ENCODE data around the gene PHF14. TPM values are rescaled to one million over a fixed set of nuclear protein-coding genes. Genes with fewer than 3 reads are reported as not detected.

PHF14 gene
- total and polyA plus RNA-seq, 4 experiments from 2014 or later = 6.7 to 34.0 (median 22.6) TPM

GRCh38 chr7:11021468-11021867 lies 47.8 kb downstream of the PHF14 start:
- H3K4me1 ChIP-seq (ENCODE audit: insufficient read depth, low read length) = no peaks in the 10 kb centered on the region
- POLR2A ChIA-PET (ENCODE audit: partially characterized antibody) = no interaction called here
- intact Hi-C loops (cut with micrococcal nuclease) = no loop called here
- Mint-ChIP-seq H3K36me3 (peaks cover 46 to 58% of the 10 kb centered on the region in 2 donors), H3K9me3 (no peaks in the 10 kb centered on the region), H3K4me1 (peaks cover 6 to 19% (median 12%) of the 10 kb centered on the region in 4 donors), H3K27ac (no peak overlapping the region), H3K4me3 (no peak overlapping the region), H3K27me3 (no peaks in the 10 kb centered on the region)
- no peaks in the 10 kb centered on the region for H3K27me3 ChIP-seq (ENCODE audit: insufficient read depth, low read length)
- DNase-seq = no peak
- no peak overlapping the region for H3K4me3 ChIP-seq (ENCODE audit: low read length in 2 of 2)
- H3K36me3 ChIP-seq (ENCODE audit: insufficient read depth, low read length) = no peaks in the 10 kb centered on the region
- no peaks in the 10 kb centered on the region for H3K9me3 ChIP-seq (ENCODE audit: control insufficient read depth in 1 of 2, low read length in 2 of 2)
- H3K27ac ChIP-seq (ENCODE audit: low read depth, low read length) = no peak overlapping the region
- CTCF ChIA-PET (ENCODE audit: partially characterized antibody) = no interaction called here

GRCh38 chr7:11026452-11027359 lies 53.0 kb downstream of the PHF14 start:
- Histone ChIP-seq H3K27ac (ENCODE audit: low read depth, low read length) (no peak overlapping the region), H3K9me3 (ENCODE audit: control insufficient read depth in 1 of 2, low read length in 2 of 2) (no peaks in the 10 kb centered on the region), H3K36me3 (ENCODE audit: insufficient read depth, low read length) (no peaks in the 10 kb centered on the region), H3K27me3 (ENCODE audit: insufficient read depth, low read length) (no peaks in the 10 kb centered on the region), H3K4me1 (ENCODE audit: insufficient read depth, low read length) (no peaks in the 10 kb centered on the region), H3K4me3 (ENCODE audit: low read length in 2 of 2) (no peak overlapping the region)
- no peak for DNase-seq
- POLR2A ChIA-PET (ENCODE audit: partially characterized antibody) = no interaction called here
- no peak overlapping the region for H3K4me3 Mint-ChIP-seq
- H3K27ac Mint-ChIP-seq = peak overlapping the region in 1 of 7 donors; percentile 13
- no peaks in the 10 kb centered on the region for H3K27me3 Mint-ChIP-seq
- H3K4me1 Mint-ChIP-seq = peaks cover 0 to 12% (median 6%) of the 10 kb centered on the region in 4 donors
- peaks cover 35 to 36% of the 10 kb centered on the region in 2 donors for H3K36me3 Mint-ChIP-seq
- H3K9me3 Mint-ChIP-seq = no peaks in the 10 kb centered on the region
- intact Hi-C loops (cut with micrococcal nuclease) = no loop called here
- CTCF ChIA-PET (ENCODE audit: partially characterized antibody) = no interaction called here

DNA sequence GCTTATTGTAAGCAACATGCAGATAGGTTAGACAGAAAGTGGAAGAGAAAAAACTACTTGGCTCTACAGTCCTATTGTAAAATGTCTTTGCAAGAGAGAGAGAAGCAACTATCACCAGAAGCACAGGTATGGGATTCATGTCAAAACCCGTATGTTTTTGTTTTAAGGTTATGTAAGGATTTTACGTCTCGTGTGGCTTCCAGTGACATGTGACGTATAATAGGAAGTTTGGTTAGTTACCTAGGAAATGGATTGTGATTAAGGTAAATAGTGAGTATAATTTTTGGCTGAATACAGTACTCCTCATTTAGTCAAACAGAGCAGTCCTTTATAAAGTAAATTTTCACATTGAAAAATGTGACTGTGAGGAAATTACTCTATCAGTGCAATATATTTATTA lies 62.0 kb downstream of the PHF14 start:
- Mint-ChIP-seq H3K36me3 (peaks cover 31 to 38% of the 10 kb centered on the region in 2 donors), H3K27me3 (no peaks in the 10 kb centered on the region), H3K27ac (no peak overlapping the region), H3K4me3 (no peak overlapping the region), H3K9me3 (no peaks in the 10 kb centered on the region), H3K4me1 (peaks cover 0 to 2% (median 0%) of the 10 kb centered on the region in 4 donors)
- H3K4me3 ChIP-seq (ENCODE audit: low read length in 2 of 2) = no peak overlapping the region
- DNase-seq = peak in 2 of 5 donors; percentile 2 to 14
- intact Hi-C loops (cut with micrococcal nuclease) = no loop called here
- POLR2A ChIA-PET (ENCODE audit: partially characterized antibody) = no interaction called here
- H3K27me3 ChIP-seq (ENCODE audit: insufficient read depth, low read length) = no peaks in the 10 kb centered on the region
- H3K4me1 ChIP-seq (ENCODE audit: insufficient read depth, low read length) = no peaks in the 10 kb centered on the region
- H3K36me3 ChIP-seq (ENCODE audit: insufficient read depth, low read length) = no peaks in the 10 kb centered on the region
- no peak overlapping the region for H3K27ac ChIP-seq (ENCODE audit: low read depth, low read length)
- no peaks in the 10 kb centered on the region for H3K9me3 ChIP-seq (ENCODE audit: control insufficient read depth in 1 of 2, low read length in 2 of 2)
- CTCF ChIA-PET (ENCODE audit: partially characterized antibody) = interaction anchor here (1.5 kb wide), 1 partner anchor 24 kb away, joined by 3 read pairs; no protein-coding TSS in a partner anchor

DNA sequence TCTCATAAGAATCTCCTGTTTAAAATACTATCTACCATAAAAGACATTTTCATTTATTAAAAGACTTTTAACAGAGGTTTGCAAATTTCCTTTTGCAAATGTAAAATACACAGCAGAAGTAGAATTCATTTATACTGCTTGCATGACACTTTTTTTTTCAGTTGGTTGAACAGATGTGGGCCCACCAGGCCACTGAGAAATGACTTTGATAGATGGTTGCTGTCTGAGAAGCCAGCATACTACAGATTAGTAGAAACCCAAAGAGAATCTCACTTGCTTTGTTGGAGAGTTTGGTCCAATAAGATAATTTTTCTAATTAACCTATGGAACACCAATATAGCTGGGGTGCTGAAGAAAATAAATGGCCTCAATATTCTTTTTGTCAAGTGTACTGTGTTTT lies 66.3 kb downstream of the PHF14 start:
- H3K4me1 Mint-ChIP-seq = no peaks in the 10 kb centered on the region
- DNase-seq = no peak
- H3K4me3 ChIP-seq (ENCODE audit: low read length in 2 of 2) = no peak overlapping the region
- intact Hi-C loops (cut with micrococcal nuclease) = no loop called here
- H3K4me3 Mint-ChIP-seq = no peak overlapping the region
- no peak overlapping the region for H3K27ac Mint-ChIP-seq
- CTCF ChIA-PET (ENCODE audit: partially characterized antibody) = interaction anchor here (0.6 kb wide), 1 partner anchor 34 kb away, joined by 3 read pairs; no protein-coding TSS in a partner anchor
- H3K9me3 Mint-ChIP-seq = no peaks in the 10 kb centered on the region
- H3K27me3 ChIP-seq (ENCODE audit: insufficient read depth, low read length) = no peaks in the 10 kb centered on the region
- no peaks in the 10 kb centered on the region for H3K27me3 Mint-ChIP-seq
- no peaks in the 10 kb centered on the region for H3K9me3 ChIP-seq (ENCODE audit: control insufficient read depth in 1 of 2, low read length in 2 of 2)
- H3K27ac ChIP-seq (ENCODE audit: low read depth, low read length) = no peak overlapping the region
- no peaks in the 10 kb centered on the region for H3K4me1 ChIP-seq (ENCODE audit: insufficient read depth, low read length)
- POLR2A ChIA-PET (ENCODE audit: partially characterized antibody) = interaction anchor here (0.9 kb wide), 1 partner anchor 100 kb away, joined by 6 read pairs; a partner anchor contains a TSS
- H3K36me3 Mint-ChIP-seq = peaks cover 38 to 54% of the 10 kb centered on the region in 2 donors
- H3K36me3 ChIP-seq (ENCODE audit: insufficient read depth, low read length) = no peaks in the 10 kb centered on the region

GRCh38 chr7:11054033-11054432 lies 80.4 kb downstream of the PHF14 start:
- peaks cover 11% of the 10 kb centered on the region for H3K36me3 ChIP-seq (ENCODE audit: insufficient read depth, low read length)
- H3K27me3 ChIP-seq (ENCODE audit: insufficient read depth, low read length) = no peaks in the 10 kb centered on the region
- ChIA-PET CTCF (ENCODE audit: partially characterized antibody) (interaction anchor here (0.6 kb wide), 1 partner anchor 16 kb away, joined by 3 read pairs; no protein-coding TSS in a partner anchor), POLR2A (ENCODE audit: partially characterized antibody) (no interaction called here)
- H3K36me3 Mint-ChIP-seq = peaks cover 36 to 42% of the 10 kb centered on the region in 2 donors
- no peak for DNase-seq
- H3K27ac ChIP-seq (ENCODE audit: low read depth, low read length) = no peak overlapping the region
- peaks cover 0 to 3% (median 0%) of the 10 kb centered on the region in 4 donors for H3K4me1 Mint-ChIP-seq
- no peaks in the 10 kb centered on the region for H3K9me3 ChIP-seq (ENCODE audit: control insufficient read depth in 1 of 2, low read length in 2 of 2)
- intact Hi-C loops (cut with micrococcal nuclease) = no loop called here
- no peaks in the 10 kb centered on the region for H3K9me3 Mint-ChIP-seq
- no peak overlapping the region for H3K4me3 ChIP-seq (ENCODE audit: low read length in 2 of 2)
- no peak overlapping the region for H3K27ac Mint-ChIP-seq
- H3K4me1 ChIP-seq (ENCODE audit: insufficient read depth, low read length) = no peaks in the 10 kb centered on the region
- H3K4me3 Mint-ChIP-seq = no peak overlapping the region
- H3K27me3 Mint-ChIP-seq = no peaks in the 10 kb centered on the region

DNA sequence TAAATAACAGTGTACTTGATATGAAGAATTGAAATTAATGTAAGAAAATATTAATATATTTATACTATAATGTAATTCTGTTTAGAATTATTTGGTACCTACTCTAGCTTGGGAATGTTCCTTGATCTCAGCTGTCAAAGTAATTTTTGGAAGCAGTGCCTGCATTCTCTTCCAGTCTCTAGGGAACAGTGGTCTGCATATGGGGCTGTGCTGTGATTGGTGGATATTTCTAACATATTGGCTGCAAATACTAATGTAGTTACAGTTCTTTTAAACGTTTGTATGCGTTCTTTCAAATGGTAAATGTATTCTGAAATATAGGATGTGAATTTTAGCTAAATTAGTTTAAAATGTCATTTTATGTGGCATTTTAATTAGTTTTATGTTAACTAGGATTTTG lies 87.2 kb downstream of the PHF14 start:
- peaks cover 0 to 1% (median 0%) of the 10 kb centered on the region in 4 donors for H3K4me1 Mint-ChIP-seq
- no peak overlapping the region for H3K4me3 ChIP-seq (ENCODE audit: low read length in 2 of 2)
- ChIA-PET POLR2A (ENCODE audit: partially characterized antibody) (no interaction called here), CTCF (ENCODE audit: partially characterized antibody) (no interaction called here)
- no peak overlapping the region for H3K27ac Mint-ChIP-seq
- no peaks in the 10 kb centered on the region for H3K4me1 ChIP-seq (ENCODE audit: insufficient read depth, low read length)
- H3K27me3 ChIP-seq (ENCODE audit: insufficient read depth, low read length) = no peaks in the 10 kb centered on the region
- H3K9me3 ChIP-seq (ENCODE audit: control insufficient read depth in 1 of 2, low read length in 2 of 2) = no peaks in the 10 kb centered on the region
- H3K36me3 ChIP-seq (ENCODE audit: insufficient read depth, low read length) = peaks cover 6% of the 10 kb centered on the region
- no peaks in the 10 kb centered on the region for H3K9me3 Mint-ChIP-seq
- H3K36me3 Mint-ChIP-seq = peaks cover 31 to 32% of the 10 kb centered on the region in 2 donors
- H3K4me3 Mint-ChIP-seq = no peak overlapping the region
- H3K27ac ChIP-seq (ENCODE audit: low read depth, low read length) = no peak overlapping the region
- intact Hi-C loops (cut with micrococcal nuclease) = no loop called here
- H3K27me3 Mint-ChIP-seq = no peaks in the 10 kb centered on the region
- no peak for DNase-seq

DNA sequence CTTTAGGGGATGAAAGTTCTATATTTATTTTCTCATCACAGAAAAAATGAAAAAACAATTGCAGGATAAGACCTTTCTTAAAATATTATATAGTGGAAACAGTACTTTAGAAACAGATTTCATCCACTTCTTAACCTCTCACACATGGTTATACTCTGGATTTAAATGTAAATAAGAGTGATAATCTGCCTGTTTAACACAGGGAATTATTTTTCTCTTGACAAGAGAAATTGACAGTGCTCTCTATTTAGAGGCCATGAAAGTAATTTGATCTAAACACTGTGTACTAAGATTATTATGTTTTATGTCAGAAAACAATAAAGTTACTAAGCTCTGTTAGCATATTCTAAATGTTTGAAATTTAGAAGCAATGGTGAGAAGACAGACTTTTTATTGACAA lies 88.4 kb downstream of the PHF14 start:
- Histone ChIP-seq H3K36me3 (ENCODE audit: insufficient read depth, low read length) (peaks cover 6% of the 10 kb centered on the region), H3K4me3 (ENCODE audit: low read length in 2 of 2) (no peak overlapping the region), H3K27ac (ENCODE audit: low read depth, low read length) (no peak overlapping the region), H3K4me1 (ENCODE audit: insufficient read depth, low read length) (no peaks in the 10 kb centered on the region), H3K27me3 (ENCODE audit: insufficient read depth, low read length) (no peaks in the 10 kb centered on the region), H3K9me3 (ENCODE audit: control insufficient read depth in 1 of 2, low read length in 2 of 2) (no peaks in the 10 kb centered on the region)
- H3K9me3 Mint-ChIP-seq = no peaks in the 10 kb centered on the region
- no peak overlapping the region for H3K4me3 Mint-ChIP-seq
- POLR2A ChIA-PET (ENCODE audit: partially characterized antibody) = interaction anchor here (1.2 kb wide), 1 partner anchor 63 kb away, joined by 3 read pairs; no protein-coding TSS in a partner anchor
- H3K36me3 Mint-ChIP-seq = peaks cover 27 to 43% of the 10 kb centered on the region in 2 donors
- H3K27me3 Mint-ChIP-seq = no peaks in the 10 kb centered on the region
- peaks cover 0 to 1% (median 0%) of the 10 kb centered on the region in 4 donors for H3K4me1 Mint-ChIP-seq
- DNase-seq = no peak
- CTCF ChIA-PET (ENCODE audit: partially characterized antibody) = no interaction called here
- intact Hi-C loops (cut with micrococcal nuclease) = no loop called here
- no peak overlapping the region for H3K27ac Mint-ChIP-seq
